GM12878 (cell line): Measurements from ENCODE around the gene PRKG1.

Source experiments
- BHLHE40 ChIP-seq, 2 experiments: fragments of 450-650 bp in 1 of 2; IDR thresholded peaks; 2 replicates each; pipeline ENCODE4 v1.6.1; 2011 to 2017; ENCODE audit warnings: low read depth in 2 of 2, borderline replicate concordance in 1 of 2, improper control_type of control experiment in 1 of 2, low read length in 1 of 2, mild to moderate bottlenecking in 1 of 2
- EGR1 ChIP-seq, 2 experiments: IDR thresholded peaks; 1 replicate in 1 of 2; 2 replicates in 1 of 2; pipeline ENCODE4 v1.6.1; 2011 to 2012; ENCODE audit warnings: low read depth in 2 of 2, low read length in 2 of 2, borderline replicate concordance in 1 of 2, mild to moderate bottlenecking in 1 of 2, moderate library complexity in 1 of 2
- EZH2 ChIP-seq: IDR thresholded peaks from 2 replicates; pipeline ENCODE4 v1.6.1; 2012; ENCODE audit warnings: low read depth, mild to moderate bottlenecking, control low read depth, inconsistent platforms, low read length, borderline replicate concordance; ENCODE audit not compliant: control insufficient read depth
- POLR2A ChIP-seq: IDR thresholded peaks from 2 replicates; pipeline ENCODE4 v1.6.1; 2011; ENCODE audit warnings: low read depth, mild to moderate bottlenecking, low read length
- SMC3 ChIP-seq: IDR thresholded peaks from 2 replicates; pipeline ENCODE4 v1.6.1; 2011; ENCODE audit warnings: low read length, improper control_type of control experiment, borderline replicate concordance
- TF ChIP-seq, protein P1 (sequence below), 3 experiments: IDR thresholded peaks in 2 of 3; conservative IDR thresholded peaks in 1 of 3; 2 replicates each; pipeline ENCODE4 v1.5.1; 2011; ENCODE audit warnings: low read depth in 3 of 3, low read length in 3 of 3, mild to moderate bottlenecking in 3 of 3, control low read depth in 2 of 3, moderate library complexity in 2 of 3, inconsistent platforms in 1 of 3, mixed read lengths in 1 of 3; ENCODE audit not compliant: control insufficient read depth in 2 of 3, insufficient read depth in 1 of 3; ENCODE audit errors: extremely low read depth in 1 of 3
- TF ChIP-seq, protein P2 (sequence below): fragments of 450-650 bp; IDR thresholded peaks from 2 replicates; pipeline ENCODE4 v1.6.1; 2014; ENCODE audit warnings: mild to moderate bottlenecking

GRCh38 chr10:51972733-51973346 lies 898.6 kb downstream of the PRKG1 start:
- TF ChIP-seq, protein P1, sequence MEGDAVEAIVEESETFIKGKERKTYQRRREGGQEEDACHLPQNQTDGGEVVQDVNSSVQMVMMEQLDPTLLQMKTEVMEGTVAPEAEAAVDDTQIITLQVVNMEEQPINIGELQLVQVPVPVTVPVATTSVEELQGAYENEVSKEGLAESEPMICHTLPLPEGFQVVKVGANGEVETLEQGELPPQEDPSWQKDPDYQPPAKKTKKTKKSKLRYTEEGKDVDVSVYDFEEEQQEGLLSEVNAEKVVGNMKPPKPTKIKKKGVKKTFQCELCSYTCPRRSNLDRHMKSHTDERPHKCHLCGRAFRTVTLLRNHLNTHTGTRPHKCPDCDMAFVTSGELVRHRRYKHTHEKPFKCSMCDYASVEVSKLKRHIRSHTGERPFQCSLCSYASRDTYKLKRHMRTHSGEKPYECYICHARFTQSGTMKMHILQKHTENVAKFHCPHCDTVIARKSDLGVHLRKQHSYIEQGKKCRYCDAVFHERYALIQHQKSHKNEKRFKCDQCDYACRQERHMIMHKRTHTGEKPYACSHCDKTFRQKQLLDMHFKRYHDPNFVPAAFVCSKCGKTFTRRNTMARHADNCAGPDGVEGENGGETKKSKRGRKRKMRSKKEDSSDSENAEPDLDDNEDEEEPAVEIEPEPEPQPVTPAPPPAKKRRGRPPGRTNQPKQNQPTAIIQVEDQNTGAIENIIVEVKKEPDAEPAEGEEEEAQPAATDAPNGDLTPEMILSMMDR (IDR thresholded peaks at IDR 0.05 in 2 of 3, conservative IDR thresholded peaks at IDR 0.05 in 1 of 3; ENCODE audit: control insufficient read depth in 2 of 3, extremely low read depth in 1 of 3, insufficient read depth in 1 of 3, low read depth in 3 of 3, low read length in 3 of 3) = no peak
- TF ChIP-seq, protein P2, sequence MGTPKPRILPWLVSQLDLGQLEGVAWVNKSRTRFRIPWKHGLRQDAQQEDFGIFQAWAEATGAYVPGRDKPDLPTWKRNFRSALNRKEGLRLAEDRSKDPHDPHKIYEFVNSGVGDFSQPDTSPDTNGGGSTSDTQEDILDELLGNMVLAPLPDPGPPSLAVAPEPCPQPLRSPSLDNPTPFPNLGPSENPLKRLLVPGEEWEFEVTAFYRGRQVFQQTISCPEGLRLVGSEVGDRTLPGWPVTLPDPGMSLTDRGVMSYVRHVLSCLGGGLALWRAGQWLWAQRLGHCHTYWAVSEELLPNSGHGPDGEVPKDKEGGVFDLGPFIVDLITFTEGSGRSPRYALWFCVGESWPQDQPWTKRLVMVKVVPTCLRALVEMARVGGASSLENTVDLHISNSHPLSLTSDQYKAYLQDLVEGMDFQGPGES = no peak
- TF ChIP-seq EZH2 (no peak), BHLHE40 (IDR thresholded peaks at IDR 0.05; ENCODE audit: borderline replicate concordance in 1 of 2, low read depth in 2 of 2, low read length in 1 of 2) (no peak), SMC3 (no peak), POLR2A (no peak), EGR1 (IDR thresholded peaks at IDR 0.05; ENCODE audit: borderline replicate concordance in 1 of 2, low read depth in 2 of 2, low read length in 2 of 2) (no peak)
